Epithelial cell of esophagus (primary cell): ENCODE measurements around the gene SLC15A5.

ENCODE experiments used
- DNase-seq: peaks from one replicate; pipeline ENCODE4 v3.0.0; 2010; ENCODE audit warnings: low read depth
- H3K4me3 ChIP-seq: 2 replicates; pipeline ENCODE4 v1.5.1; 2011; ENCODE audit warnings: mild to moderate bottlenecking, low read length, control low read depth
- CTCF ChIP-seq: IDR thresholded peaks from 2 replicates; pipeline ENCODE4 v1.5.1; 2011; ENCODE audit warnings: low read depth, mild to moderate bottlenecking, low read length, control low read depth, inconsistent platforms; ENCODE audit not compliant: insufficient read depth; ENCODE audit errors: missing control alignments

Gene SLC15A5

DNA sequence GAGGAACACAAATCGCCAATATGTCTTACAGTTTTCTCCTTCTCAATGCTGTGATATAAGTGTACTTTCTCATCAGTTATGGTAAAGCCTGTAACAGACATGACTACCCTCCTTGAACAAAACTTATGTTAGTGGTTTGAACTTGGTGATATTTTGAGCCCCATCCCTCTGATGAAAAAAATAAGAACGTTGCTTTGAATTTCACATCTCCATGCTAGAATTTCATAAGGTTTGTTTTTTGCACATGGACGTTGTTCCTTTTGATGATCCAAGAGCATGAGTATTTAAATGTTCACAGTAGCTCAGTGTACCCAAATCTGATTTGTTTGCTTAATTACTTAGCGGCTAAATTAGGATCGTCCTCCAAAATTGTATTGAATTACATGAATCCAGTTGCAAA lies at the start of gene SLC15A5:
Gene SLC15A5 (minus strand): TSS at position 101 of the 400 bp plus-strand sequence. CDS start 0 bp downstream, at position 101.
- no peak for DNase-seq
- no peak within 1 kb of the TSS for H3K4me3 ChIP-seq
- TF ChIP-seq CTCF, result no peak

- no peak for TF ChIP-seq CTCF
- DNase-seq, result no peak
- no peak overlapping the region for H3K4me3 ChIP-seq
Measured at GRCh38 chr12:16325426-16325825, 47.9 kb upstream of the SLC15A5 start.

DNA sequence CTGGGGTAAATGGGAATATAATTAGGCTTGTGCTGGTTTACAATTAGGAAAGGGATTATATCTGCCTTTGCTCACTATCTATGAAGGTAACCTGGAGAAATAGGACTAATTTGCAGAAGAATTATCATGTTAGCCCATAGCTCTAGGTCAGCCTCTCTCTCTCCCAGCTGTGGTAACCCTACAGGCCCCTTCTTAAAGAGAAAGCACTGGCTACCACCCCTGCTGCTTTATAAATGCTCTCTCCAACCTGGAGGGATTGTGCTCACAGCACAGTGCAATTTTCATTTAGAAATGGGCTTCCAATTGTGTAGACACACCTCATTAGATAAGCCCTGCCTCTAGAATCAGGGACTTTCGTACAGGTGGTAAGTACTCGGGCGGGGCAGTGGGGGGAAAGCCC lies 47.3 kb upstream of the SLC15A5 start:
- TF ChIP-seq CTCF, result no peak
- H3K4me3 ChIP-seq, result no peak overlapping the region

DNA sequence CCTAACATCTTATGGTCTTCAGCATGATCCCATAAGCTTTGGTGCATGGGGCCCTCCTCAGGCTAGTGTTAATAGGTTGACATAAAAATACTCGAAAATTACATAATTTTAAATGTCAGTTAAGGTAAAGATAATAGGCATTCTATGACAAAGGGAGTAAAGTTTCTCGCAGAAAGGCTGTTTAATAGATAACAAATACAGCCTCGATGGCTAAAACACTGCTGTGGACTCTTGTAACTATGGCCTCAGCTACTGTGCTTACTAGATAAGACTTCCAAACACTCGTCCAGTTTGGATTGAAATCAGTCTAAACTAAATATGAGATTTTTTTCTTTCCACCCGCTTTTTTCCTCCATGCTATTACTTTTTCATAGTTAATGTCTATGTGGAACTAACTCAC lies 46.8 kb upstream of the SLC15A5 start:
- no peak for DNase-seq
- TF ChIP-seq CTCF, result no peak
- H3K4me3 ChIP-seq, result no peak overlapping the region

More for the DNA sequence above, 47.3 kb upstream of the SLC15A5 start:
- no peak for DNase-seq

DNA sequence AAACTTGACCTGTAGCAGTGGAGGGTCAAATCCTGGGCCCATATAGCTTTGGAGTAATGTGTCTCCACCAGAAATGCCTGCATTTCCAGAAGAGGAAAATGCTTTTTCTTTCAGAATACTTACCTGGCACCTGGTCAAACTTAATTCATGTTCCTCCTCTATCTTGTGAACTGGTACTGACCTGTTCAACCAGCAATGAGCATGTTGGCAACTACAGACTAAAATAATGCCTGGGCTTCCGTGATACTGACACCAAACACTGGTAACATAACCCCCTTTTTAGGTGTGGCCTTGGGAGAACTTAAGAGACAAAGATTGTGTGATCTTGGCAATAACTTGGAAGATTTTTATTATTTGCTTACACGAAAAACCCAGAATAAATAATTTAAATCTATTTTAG lies 46.2 kb upstream of the SLC15A5 start:
- no peak for TF ChIP-seq CTCF
- H3K4me3 ChIP-seq, result no peak overlapping the region
- peak; percentile 8 for DNase-seq

DNA sequence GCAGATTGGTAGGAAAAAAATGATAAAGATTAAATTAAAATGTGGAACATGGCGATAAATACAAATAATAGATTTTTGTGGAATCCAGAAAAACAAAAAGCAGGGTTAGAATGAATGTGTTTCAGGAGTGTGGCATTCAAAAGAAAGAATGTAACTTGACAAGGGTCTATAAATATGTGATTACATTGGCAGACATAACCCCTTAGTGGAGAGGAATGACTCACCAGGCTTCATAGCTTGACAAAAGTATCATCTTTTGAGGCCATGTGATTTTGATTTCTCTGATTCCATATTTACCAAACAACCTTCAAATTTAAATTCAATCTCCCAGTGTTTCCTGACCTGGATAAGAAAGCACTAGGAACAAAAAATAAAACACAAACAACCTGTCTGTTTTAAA lies 45.5 kb upstream of the SLC15A5 start:
- no peak overlapping the region for H3K4me3 ChIP-seq
- TF ChIP-seq CTCF, result no peak
- no peak for DNase-seq

DNA sequence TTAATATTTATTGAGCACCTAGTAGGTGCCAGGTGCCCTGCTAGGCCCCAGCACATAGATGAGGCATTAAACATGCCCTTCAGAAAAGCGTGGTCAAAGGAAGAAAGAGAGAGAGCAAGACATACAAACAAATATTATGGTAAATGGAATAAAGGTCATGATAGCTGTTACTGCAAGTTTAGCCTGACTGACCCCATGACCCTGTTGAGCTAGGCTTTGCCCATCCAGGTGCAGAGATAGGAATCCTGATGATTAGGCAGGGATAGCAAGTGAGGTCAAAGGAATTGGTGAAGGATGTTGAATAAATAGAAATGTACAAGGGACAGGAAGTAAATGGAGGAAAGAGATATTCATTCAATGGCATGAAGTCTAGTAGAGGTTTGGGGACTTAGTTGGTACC lies 33.4 kb upstream of the SLC15A5 start:
- TF ChIP-seq CTCF, result no peak
- no peak overlapping the region for H3K4me3 ChIP-seq
- DNase-seq, result no peak
